ENCODE data around the gene ADGRB3. TPM values are rescaled to one million over a fixed set of nuclear protein-coding genes. Genes with fewer than 3 reads are reported as not detected.
A peak's percentile ranks its signal among the peaks of the same experiment; 100 is the strongest.

ADGRB3 gene
- polyA plus RNA-seq, 4 donors = 1.6 to 2.1 TPM; not detected in 2

GRCh38 chr6:69059413-69059812, 424.3 kb downstream of the ADGRB3 start:
- DNase-seq = no peak
- Histone ChIP-seq H3K4me1 (ENCODE audit: control insufficient read depth in 3 of 3, insufficient read depth in 2 of 3, low read depth in 1 of 3, low read length in 2 of 3) (no peaks in the 10 kb centered on the region), H3K27ac (ENCODE audit: low read depth in 1 of 3, low read length in 2 of 3) (no peak overlapping the region), H3K36me3 (ENCODE audit: control insufficient read depth in 3 of 3, insufficient read depth in 2 of 3, low read depth in 1 of 3, low read length in 3 of 3) (no peaks in the 10 kb centered on the region), H3K4me3 (ENCODE audit: low read depth in 1 of 3, low read length in 3 of 3) (no peak overlapping the region), H3K9me3 (ENCODE audit: control insufficient read depth in 2 of 2, insufficient read depth in 1 of 2, low read depth in 1 of 2, low read length in 1 of 2) (no peaks in the 10 kb centered on the region), H3K27me3 (ENCODE audit: control insufficient read depth in 3 of 3, insufficient read depth in 3 of 3, low read length in 3 of 3) (no peaks in the 10 kb centered on the region)
- 40 to 70% (median 59%) methylated on average over 1 of the region's 1 CpG for WGBS, 3 donors
- FAIRE-seq = no peak

DNA sequence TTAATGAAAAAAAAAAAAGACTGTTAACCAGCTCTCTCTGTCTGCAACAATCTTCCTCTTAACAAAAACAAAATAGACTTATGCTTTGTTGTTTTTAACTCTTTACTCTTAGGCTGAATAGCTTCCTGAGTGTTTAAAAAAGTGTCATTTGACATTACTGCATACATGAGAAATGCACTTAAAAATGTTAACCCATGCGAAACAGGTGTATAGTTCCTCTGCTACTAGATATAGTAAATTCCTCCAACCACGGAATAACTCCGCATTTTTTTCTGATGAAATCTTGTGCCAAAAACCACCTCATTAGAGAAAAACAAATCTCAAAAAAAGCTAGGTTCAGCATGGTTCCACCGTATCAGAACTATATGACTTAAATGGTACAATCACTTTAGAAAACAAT, 426.0 kb downstream of the ADGRB3 start:
- no peak for DNase-seq
- no peak for FAIRE-seq
- Histone ChIP-seq H3K36me3 (ENCODE audit: control insufficient read depth in 3 of 3, insufficient read depth in 2 of 3, low read depth in 1 of 3, low read length in 3 of 3) (no peaks in the 10 kb centered on the region), H3K4me3 (ENCODE audit: low read depth in 1 of 3, low read length in 3 of 3) (no peak overlapping the region), H3K27ac (ENCODE audit: low read depth in 1 of 3, low read length in 2 of 3) (no peak overlapping the region), H3K4me1 (ENCODE audit: control insufficient read depth in 3 of 3, insufficient read depth in 2 of 3, low read depth in 1 of 3, low read length in 2 of 3) (no peaks in the 10 kb centered on the region), H3K9me3 (ENCODE audit: control insufficient read depth in 2 of 2, insufficient read depth in 1 of 2, low read depth in 1 of 2, low read length in 1 of 2) (no peaks in the 10 kb centered on the region), H3K27me3 (ENCODE audit: control insufficient read depth in 3 of 3, insufficient read depth in 3 of 3, low read length in 3 of 3) (no peaks in the 10 kb centered on the region)
- WGBS, 3 donors = 83 to 89% (median 85%) methylated on average over 4 of the region's 4 CpGs

DNA sequence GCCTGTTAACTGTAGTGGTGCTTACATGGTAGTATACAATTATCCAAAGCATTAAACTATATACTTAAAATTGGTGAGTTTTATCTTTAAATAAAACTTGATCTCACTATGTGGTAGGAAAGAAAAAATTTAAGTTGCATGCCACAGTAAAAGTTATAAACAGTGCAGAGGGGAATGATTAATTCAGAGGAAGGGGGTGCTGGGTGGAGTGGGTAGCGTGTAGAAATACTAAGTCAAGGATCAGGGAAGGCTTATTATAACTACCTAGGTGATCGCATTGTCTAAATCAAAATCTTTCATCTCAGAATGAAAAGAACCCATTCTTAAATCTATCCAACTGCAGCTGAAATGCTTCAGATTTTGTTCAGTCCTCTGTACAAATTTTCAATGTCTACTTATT, 428.3 kb downstream of the ADGRB3 start:
- Histone ChIP-seq H3K4me1 (ENCODE audit: control insufficient read depth in 3 of 3, insufficient read depth in 2 of 3, low read depth in 1 of 3, low read length in 2 of 3) (no peaks in the 10 kb centered on the region), H3K27ac (ENCODE audit: low read depth in 1 of 3, low read length in 2 of 3) (no peak overlapping the region), H3K36me3 (ENCODE audit: control insufficient read depth in 3 of 3, insufficient read depth in 2 of 3, low read depth in 1 of 3, low read length in 3 of 3) (no peaks in the 10 kb centered on the region), H3K27me3 (ENCODE audit: control insufficient read depth in 3 of 3, insufficient read depth in 3 of 3, low read length in 3 of 3) (no peaks in the 10 kb centered on the region), H3K9me3 (ENCODE audit: control insufficient read depth in 2 of 2, insufficient read depth in 1 of 2, low read depth in 1 of 2, low read length in 1 of 2) (no peaks in the 10 kb centered on the region), H3K4me3 (ENCODE audit: low read depth in 1 of 3, low read length in 3 of 3) (no peak overlapping the region)
- 76 to 89% (median 77%) methylated on average over 2 of the region's 2 CpGs for WGBS, 3 donors
- DNase-seq (no peak), FAIRE-seq (no peak)

GRCh38 chr6:69064226-69064625, 429.1 kb downstream of the ADGRB3 start:
- Histone ChIP-seq H3K4me3 (ENCODE audit: low read depth in 1 of 3, low read length in 3 of 3) (no peak overlapping the region), H3K27me3 (ENCODE audit: control insufficient read depth in 3 of 3, insufficient read depth in 3 of 3, low read length in 3 of 3) (no peaks in the 10 kb centered on the region), H3K4me1 (ENCODE audit: control insufficient read depth in 3 of 3, insufficient read depth in 2 of 3, low read depth in 1 of 3, low read length in 2 of 3) (no peaks in the 10 kb centered on the region), H3K36me3 (ENCODE audit: control insufficient read depth in 3 of 3, insufficient read depth in 2 of 3, low read depth in 1 of 3, low read length in 3 of 3) (no peaks in the 10 kb centered on the region), H3K27ac (ENCODE audit: low read depth in 1 of 3, low read length in 2 of 3) (no peak overlapping the region), H3K9me3 (ENCODE audit: control insufficient read depth in 2 of 2, insufficient read depth in 1 of 2, low read depth in 1 of 2, low read length in 1 of 2) (no peaks in the 10 kb centered on the region)
- DNase-seq (no peak), FAIRE-seq (peak; percentile 77)
- 27 to 61% (median 27%) methylated on average over 1 of the region's 1 CpG for WGBS, 3 donors

DNA sequence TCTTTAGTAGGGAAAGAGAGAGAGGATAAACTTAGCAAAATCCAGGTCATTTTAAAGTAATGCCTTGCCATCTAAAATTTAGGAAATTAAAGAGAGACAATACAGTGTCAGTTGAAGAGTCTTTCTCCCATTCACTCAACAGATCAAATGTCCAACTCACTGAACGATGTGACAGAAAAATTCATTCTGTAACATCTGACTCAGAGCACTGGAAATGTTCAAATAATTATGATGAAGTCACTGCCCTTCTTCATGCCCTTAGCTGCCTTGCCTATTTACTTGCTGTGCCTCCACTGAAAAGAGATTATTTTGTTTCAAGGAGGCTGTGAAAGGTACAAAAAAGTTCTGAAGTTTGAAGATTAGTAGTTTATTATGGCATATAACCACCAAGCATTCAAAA, 434.8 kb downstream of the ADGRB3 start:
- Histone ChIP-seq H3K4me3 (ENCODE audit: low read depth in 1 of 3, low read length in 3 of 3) (no peak overlapping the region), H3K27me3 (ENCODE audit: control insufficient read depth in 3 of 3, insufficient read depth in 3 of 3, low read length in 3 of 3) (no peaks in the 10 kb centered on the region), H3K27ac (ENCODE audit: low read depth in 1 of 3, low read length in 2 of 3) (no peak overlapping the region), H3K36me3 (ENCODE audit: control insufficient read depth in 3 of 3, insufficient read depth in 2 of 3, low read depth in 1 of 3, low read length in 3 of 3) (no peaks in the 10 kb centered on the region), H3K9me3 (ENCODE audit: control insufficient read depth in 2 of 2, insufficient read depth in 1 of 2, low read depth in 1 of 2, low read length in 1 of 2) (no peaks in the 10 kb centered on the region), H3K4me1 (ENCODE audit: control insufficient read depth in 3 of 3, insufficient read depth in 2 of 3, low read depth in 1 of 3, low read length in 2 of 3) (no peaks in the 10 kb centered on the region)
- DNase-seq (no peak), FAIRE-seq (no peak)
- 63 to 79% (median 71%) methylated on average over 1 of the region's 1 CpG for WGBS, 3 donors

GRCh38 chr6:69072796-69073195, 437.7 kb downstream of the ADGRB3 start:
- FAIRE-seq (no peak), DNase-seq (no peak)
- Histone ChIP-seq H3K27me3 (ENCODE audit: control insufficient read depth in 3 of 3, insufficient read depth in 3 of 3, low read length in 3 of 3) (no peaks in the 10 kb centered on the region), H3K9me3 (ENCODE audit: control insufficient read depth in 2 of 2, insufficient read depth in 1 of 2, low read depth in 1 of 2, low read length in 1 of 2) (no peaks in the 10 kb centered on the region), H3K4me1 (ENCODE audit: control insufficient read depth in 3 of 3, insufficient read depth in 2 of 3, low read depth in 1 of 3, low read length in 2 of 3) (no peaks in the 10 kb centered on the region), H3K27ac (ENCODE audit: low read depth in 1 of 3, low read length in 2 of 3) (no peak overlapping the region), H3K4me3 (ENCODE audit: low read depth in 1 of 3, low read length in 3 of 3) (no peak overlapping the region), H3K36me3 (ENCODE audit: control insufficient read depth in 3 of 3, insufficient read depth in 2 of 3, low read depth in 1 of 3, low read length in 3 of 3) (no peaks in the 10 kb centered on the region)
- 77 to 83% (median 83%) methylated on average over 1 of the region's 1 CpG for WGBS, 3 donors

- no peaks in the 10 kb centered on the region for H3K9me3 ChIP-seq (ENCODE audit: control insufficient read depth in 2 of 2, insufficient read depth in 1 of 2, low read depth in 1 of 2, low read length in 1 of 2)
- no peak overlapping the region for H3K4me3 ChIP-seq (ENCODE audit: low read depth in 1 of 3, low read length in 3 of 3)
- H3K4me1 ChIP-seq (ENCODE audit: control insufficient read depth in 3 of 3, insufficient read depth in 2 of 3, low read depth in 1 of 3, low read length in 2 of 3) = no peaks in the 10 kb centered on the region
- DNase-seq = no peak
- FAIRE-seq = no peak
- H3K36me3 ChIP-seq (ENCODE audit: control insufficient read depth in 3 of 3, insufficient read depth in 2 of 3, low read depth in 1 of 3, low read length in 3 of 3) = no peaks in the 10 kb centered on the region
- no peaks in the 10 kb centered on the region for H3K27me3 ChIP-seq (ENCODE audit: control insufficient read depth in 3 of 3, insufficient read depth in 3 of 3, low read length in 3 of 3)
- 55 to 72% (median 65%) methylated on average over 4 of the region's 4 CpGs for WGBS, 3 donors
- no peak overlapping the region for H3K27ac ChIP-seq (ENCODE audit: low read depth in 1 of 3, low read length in 2 of 3)
Observed at GRCh38 chr6:69084746-69085335, 449.8 kb downstream of the ADGRB3 start.

DNA sequence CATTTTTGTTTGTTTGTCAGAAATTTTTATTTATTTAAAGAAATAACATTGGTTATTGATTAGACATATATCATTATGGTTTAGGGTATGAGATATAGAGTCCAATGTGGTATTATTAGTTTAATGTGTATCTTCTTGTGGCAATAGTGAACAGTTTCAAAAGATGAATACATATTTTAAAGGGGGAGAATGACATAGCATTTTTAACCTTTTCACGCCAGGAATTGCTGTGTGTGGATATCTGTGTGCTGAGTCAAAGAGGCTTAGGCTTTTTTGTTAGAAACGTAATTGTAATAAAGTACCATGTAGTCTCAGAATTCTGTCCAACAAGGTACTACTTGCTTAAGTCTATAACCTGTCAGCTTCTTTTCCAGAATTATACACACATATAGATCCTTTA, 451.6 kb downstream of the ADGRB3 start:
- Histone ChIP-seq H3K27ac (ENCODE audit: low read depth in 1 of 3, low read length in 2 of 3) (no peak overlapping the region), H3K4me1 (ENCODE audit: control insufficient read depth in 3 of 3, insufficient read depth in 2 of 3, low read depth in 1 of 3, low read length in 2 of 3) (no peaks in the 10 kb centered on the region), H3K9me3 (ENCODE audit: control insufficient read depth in 2 of 2, insufficient read depth in 1 of 2, low read depth in 1 of 2, low read length in 1 of 2) (no peaks in the 10 kb centered on the region), H3K36me3 (ENCODE audit: control insufficient read depth in 3 of 3, insufficient read depth in 2 of 3, low read depth in 1 of 3, low read length in 3 of 3) (no peaks in the 10 kb centered on the region), H3K27me3 (ENCODE audit: control insufficient read depth in 3 of 3, insufficient read depth in 3 of 3, low read length in 3 of 3) (no peaks in the 10 kb centered on the region), H3K4me3 (ENCODE audit: low read depth in 1 of 3, low read length in 3 of 3) (no peak overlapping the region)
- no peak for DNase-seq
- no peak for FAIRE-seq
- WGBS, 3 donors = 78 to 89% (median 83%) methylated on average over 2 of the region's 2 CpGs

DNA sequence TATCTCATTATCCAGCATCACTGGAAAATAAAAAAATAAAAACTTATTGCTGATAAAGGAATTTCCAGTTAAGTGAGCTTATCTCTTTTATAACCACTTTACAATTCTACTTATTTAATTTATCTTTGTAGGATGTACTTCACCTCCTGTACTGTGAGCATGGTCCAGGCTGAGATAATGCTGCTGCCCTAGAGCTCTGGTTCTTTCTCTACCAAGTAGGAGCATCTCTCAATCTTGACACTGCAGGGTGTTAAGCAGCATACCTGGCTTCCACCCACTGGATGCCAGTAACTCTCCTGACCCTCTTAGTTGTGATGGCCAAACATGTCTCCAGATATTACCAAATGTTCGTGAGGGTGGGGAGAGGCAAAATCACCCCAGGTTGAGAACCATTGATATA, 454.5 kb downstream of the ADGRB3 start:
- no peaks in the 10 kb centered on the region for H3K27me3 ChIP-seq (ENCODE audit: control insufficient read depth in 3 of 3, insufficient read depth in 3 of 3, low read length in 3 of 3)
- no peak overlapping the region for H3K27ac ChIP-seq (ENCODE audit: low read depth in 1 of 3, low read length in 2 of 3)
- 55 to 65% (median 58%) methylated on average over 1 of the region's 1 CpG for WGBS, 3 donors
- H3K36me3 ChIP-seq (ENCODE audit: control insufficient read depth in 3 of 3, insufficient read depth in 2 of 3, low read depth in 1 of 3, low read length in 3 of 3) = no peaks in the 10 kb centered on the region
- no peaks in the 10 kb centered on the region for H3K9me3 ChIP-seq (ENCODE audit: control insufficient read depth in 2 of 2, insufficient read depth in 1 of 2, low read depth in 1 of 2, low read length in 1 of 2)
- no peak for FAIRE-seq
- no peak for DNase-seq
- H3K4me1 ChIP-seq (ENCODE audit: control insufficient read depth in 3 of 3, insufficient read depth in 2 of 3, low read depth in 1 of 3, low read length in 2 of 3) = no peaks in the 10 kb centered on the region
- no peak overlapping the region for H3K4me3 ChIP-seq (ENCODE audit: low read depth in 1 of 3, low read length in 3 of 3)

Data from small intestine (tissue), 7 donors.